ENCODE data around the gene CDR2. TPM values are rescaled to one million over a fixed set of nuclear protein-coding genes. Genes with fewer than 3 reads are reported as not detected.

Gene CDR2
- total RNA-seq, 1 donor from 2014 or later = 31.1 TPM

DNA sequence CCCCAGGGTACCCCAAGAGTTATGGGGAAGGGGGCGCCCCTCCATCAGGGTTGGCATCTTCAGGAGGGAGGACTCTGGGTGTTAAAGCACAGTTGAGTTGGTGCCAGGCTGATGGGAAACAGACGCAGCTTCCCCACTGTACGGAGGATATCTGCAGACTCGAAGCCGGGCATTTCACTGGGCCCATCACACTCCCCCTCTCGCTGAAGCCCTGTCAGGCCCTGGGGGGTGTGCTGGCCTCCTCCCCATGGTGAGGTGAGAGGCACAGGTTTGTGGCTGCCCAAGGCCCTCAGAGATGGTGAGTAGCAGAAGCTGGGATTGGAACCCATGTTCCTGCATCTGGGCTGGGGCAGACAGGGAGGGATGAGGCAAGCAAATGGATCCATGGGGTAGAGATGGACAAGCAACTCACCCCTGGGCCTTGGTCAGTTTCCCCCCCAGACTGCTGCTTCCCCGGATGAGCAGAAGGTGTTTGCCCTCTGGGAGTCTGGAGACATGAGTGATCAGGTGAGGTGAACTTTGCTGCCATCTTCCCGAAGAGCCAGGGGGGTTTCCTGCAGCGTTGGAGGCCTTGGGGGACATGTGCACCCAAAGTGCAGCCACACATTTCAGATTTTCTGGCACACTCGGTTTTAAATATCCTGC lies 46.2 kb downstream of the CDR2 start:
- intact Hi-C loops (cut with DNase I) = no loop called here
- DNase-seq (ENCODE audit: low spot score) = no peak

GRCh38 chr16:22327446-22327775 lies 47.0 kb downstream of the CDR2 start:
- no peak for ATAC-seq
- no peak for DNase-seq (ENCODE audit: low spot score)
- intact Hi-C loops (cut with DNase I) = no loop called here

More for the DNA sequence above, 46.2 kb downstream of the CDR2 start:
- no peak for ATAC-seq

DNA sequence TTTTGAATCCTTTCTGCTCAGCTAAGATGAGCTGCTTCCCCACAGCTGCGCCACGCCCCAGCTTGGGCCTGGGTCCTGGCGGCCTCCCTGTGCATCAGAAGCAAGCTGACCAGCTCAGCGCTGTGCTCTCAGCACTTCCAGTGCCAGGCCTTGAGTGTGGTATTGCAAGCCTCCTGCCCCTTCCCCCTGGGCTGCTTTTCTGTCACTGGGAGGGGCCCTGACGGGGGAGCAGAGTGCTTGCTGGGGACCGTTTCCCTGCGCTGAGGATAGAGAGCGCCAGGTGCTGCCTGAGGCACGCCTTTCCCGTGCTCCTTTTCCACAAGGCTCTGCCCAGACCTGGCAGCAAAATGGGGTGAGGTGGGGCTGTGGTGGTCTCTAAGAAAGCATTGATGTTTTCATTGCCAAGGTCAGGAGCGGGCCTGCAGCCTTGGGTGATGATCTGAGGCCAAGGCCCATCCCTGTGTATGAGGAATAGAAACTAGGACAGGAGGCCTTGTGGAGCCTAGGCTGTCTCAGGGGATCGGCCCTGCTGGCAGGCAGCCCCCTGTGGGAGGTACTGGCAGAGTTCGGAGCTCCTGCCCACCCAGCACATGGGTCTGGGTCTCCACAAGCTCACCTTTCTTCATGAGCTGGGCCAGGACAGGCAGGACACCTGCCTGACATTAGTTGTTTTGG lies 47.5 kb downstream of the CDR2 start:
- DNase-seq (ENCODE audit: low spot score) (no peak), ATAC-seq (no peak)
- intact Hi-C loops (cut with DNase I) = no loop called here

DNA sequence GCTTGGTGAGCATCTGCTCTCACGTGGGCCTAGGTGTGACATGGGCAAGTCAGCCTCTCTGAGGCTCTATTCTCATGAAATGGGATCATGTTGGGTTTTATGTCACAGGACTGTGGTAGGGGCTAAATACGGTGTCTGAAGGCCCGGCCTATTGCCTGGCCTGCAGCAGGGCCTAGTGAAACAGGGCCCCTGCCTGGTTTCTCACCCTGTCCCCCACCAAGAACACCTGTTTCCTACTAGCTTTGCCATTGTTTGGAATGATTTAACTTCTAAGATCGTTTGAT lies 48.1 kb downstream of the CDR2 start:
- ATAC-seq (no peak), DNase-seq (ENCODE audit: low spot score) (no peak)
- intact Hi-C loops (cut with DNase I) = no loop called here

DNA sequence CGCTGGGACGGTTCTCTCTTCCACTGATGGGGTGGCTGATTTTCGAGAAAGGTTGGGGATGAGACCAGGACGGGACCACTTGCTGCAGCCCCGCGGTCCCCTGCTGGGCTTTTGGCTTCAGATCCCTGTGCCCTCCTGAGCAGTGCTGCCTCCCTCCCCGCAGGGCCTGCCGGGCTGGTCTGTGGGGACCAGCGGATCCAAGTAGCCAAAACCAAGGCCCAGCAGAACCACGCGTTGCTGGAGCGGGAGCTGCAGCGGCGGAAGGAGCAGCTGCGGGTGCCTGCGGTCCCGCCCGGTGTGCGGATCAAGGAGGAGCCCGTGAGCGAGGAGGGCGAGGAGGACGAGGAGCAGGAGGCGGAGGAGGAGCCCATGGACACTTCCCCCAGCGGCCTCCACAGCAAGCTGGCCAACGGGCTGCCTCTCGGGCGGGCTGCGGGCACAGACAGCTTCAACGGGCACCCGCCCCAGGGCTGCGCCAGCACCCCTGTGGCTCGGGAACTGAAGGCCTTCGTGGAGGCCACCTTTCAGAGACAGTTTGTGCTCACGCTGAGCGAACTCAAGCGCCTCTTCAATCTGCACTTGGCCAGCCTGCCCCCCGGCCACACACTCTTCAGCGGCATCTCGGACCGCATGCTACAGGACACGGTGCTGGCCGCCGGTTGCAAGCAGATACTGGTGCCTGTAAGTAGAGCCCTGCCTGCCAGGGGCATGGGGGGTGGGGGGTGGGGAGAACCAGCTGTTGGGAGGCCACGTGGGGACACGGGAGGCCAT lies 48.6 kb downstream of the CDR2 start:
- no peak for DNase-seq (ENCODE audit: low spot score)
- no peak for ATAC-seq
- intact Hi-C loops (cut with DNase I) = no loop called here

DNA sequence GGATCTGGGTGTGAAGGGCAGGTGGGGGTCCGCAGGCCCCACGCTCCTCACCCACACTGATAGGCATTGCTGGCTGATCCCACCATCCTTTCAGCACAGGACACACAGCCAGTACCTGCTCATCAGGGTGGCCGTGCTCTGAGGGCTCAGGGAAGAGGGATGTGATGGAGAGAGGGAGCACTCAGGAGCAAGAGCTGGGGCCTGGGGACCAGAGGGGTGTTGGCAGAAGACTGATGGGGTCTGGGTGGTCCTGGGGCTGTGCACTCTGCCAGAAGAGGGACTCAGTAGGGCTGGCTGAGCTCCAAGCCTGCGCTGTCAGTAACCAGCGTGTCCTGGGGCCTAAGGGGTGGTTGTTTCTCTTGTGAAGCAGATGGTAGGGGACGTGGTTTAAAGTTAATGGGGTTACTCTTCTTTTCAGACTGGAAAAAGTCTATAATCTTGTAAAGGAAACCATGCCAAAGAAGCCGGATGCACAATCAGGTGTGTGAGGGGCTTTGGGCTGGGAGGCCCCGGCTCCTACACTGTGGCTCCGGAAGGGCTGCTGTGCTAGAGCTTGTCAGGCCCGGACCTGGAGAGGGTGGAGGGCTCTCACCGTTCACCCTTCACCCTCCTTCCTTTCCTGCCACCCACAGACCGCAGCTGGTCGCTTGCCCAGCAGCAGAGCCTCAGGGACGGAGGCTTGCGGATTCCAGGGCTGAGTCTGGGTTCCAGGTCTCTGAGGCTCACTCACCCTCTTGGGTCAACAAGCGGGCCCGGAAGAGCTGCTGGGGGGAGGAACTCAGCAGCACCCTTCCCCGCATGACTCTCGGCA lies 49.4 kb downstream of the CDR2 start:
- DNase-seq (ENCODE audit: low spot score) (no peak), ATAC-seq (no peak)
- intact Hi-C loops (cut with DNase I) = loop anchor here (5.0 kb wide), 1 partner anchor 1018 kb away; no protein-coding TSS in a partner anchor

DNA sequence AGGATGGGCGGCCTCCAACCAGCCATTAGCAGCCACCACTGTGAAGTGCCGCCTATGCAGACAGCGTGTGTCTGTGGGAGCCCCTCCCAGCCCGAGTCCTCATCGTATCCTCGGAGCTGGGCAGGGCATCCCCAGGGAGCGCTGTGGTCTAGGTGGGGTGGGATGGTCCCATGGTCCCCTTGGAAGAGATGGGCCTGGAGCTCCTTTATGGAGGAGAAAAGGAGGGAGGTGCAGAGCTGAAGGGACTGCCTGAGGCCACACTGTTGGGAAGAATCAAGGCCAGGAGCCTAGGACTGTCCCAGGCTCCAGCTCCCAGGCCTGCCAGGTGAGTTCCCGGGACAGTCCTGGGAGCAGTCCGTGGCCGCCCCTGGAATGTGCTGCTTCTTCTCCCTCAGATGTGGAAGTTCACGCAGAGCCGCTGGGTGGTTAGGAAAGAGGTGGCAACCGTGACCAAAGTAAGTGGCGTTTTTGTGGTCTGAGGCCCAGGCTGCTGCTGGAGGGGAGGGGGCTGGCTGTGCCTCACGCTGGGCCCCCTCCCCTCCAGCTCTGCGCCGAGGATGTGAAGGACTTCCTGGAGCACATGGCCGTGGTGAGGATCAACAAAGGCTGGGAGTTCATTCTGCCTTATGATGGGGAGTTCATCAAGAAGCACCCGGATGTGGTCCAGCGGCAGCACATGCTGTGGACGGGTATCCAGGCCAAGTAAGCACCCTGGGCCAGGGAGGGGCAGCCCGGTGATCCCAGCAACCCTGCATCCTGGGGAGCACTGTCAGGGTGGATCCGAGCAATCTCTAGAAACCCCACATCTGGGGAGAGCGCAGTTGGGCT lies 50.2 kb downstream of the CDR2 start:
- intact Hi-C loops (cut with DNase I) = loop anchor here (5.0 kb wide), 1 partner anchor 1017 kb away; no protein-coding TSS in a partner anchor
- ATAC-seq = no peak
- DNase-seq (ENCODE audit: low spot score) = no peak

- DNase-seq (ENCODE audit: low spot score) (no peak), ATAC-seq (no peak)
- intact Hi-C loops (cut with DNase I) = loop anchor here (5.0 kb wide), 1 partner anchor 1016 kb away; no protein-coding TSS in a partner anchor
These were observed 51.1 kb downstream of the CDR2 start for GRCh38 chr16:22323173-22323958.

- DNase-seq (ENCODE audit: low spot score) (no peak), ATAC-seq (no peak)
- intact Hi-C loops (cut with DNase I) = loop anchor here (5.0 kb wide), 1 partner anchor 1015 kb away; no protein-coding TSS in a partner anchor
These were observed 51.7 kb downstream of the CDR2 start for GRCh38 chr16:22322741-22323140.

DNA sequence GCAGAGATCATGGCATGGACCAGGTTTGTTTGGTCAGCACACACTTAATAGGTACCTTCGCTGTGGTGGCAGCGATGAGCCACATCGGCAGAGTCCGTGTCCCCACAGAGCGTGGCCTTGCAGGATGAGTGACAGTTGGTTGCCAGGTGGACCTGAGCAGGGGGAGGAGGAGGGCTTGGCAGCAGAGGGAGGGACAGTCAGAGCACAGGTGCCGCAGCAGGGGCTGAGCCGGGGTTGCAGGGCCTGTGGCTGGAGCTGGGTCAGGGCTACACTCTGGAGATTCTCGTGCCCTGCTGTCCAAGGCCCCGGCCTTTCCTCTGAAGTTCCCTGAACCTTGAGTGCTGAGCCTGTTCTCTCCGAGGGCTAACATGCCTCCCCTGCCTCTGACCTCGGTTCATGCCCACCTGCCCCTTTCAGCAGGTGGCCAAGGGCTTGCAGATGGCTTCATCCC lies 52.4 kb downstream of the CDR2 start:
- intact Hi-C loops (cut with DNase I) = loop anchor here (5.0 kb wide), 1 partner anchor 1015 kb away; no protein-coding TSS in a partner anchor
- no peak for DNase-seq (ENCODE audit: low spot score)
- ATAC-seq = no peak

- peak; percentile 80 for DNase-seq (ENCODE audit: low spot score)
- intact Hi-C loops (cut with DNase I) = loop anchor here (5.0 kb wide), 1 partner anchor 1014 kb away; no protein-coding TSS in a partner anchor
These were observed 52.9 kb downstream of the CDR2 start for GRCh38 chr16:22321340-22322001.

GRCh38 chr16:22320572-22321339 lies 53.7 kb downstream of the CDR2 start:
- ATAC-seq = no peak
- DNase-seq (ENCODE audit: low spot score) = no peak
- intact Hi-C loops (cut with DNase I) = loop anchor here (5.0 kb wide), 1 partner anchor 1013 kb away; no protein-coding TSS in a partner anchor

More at GRCh38 chr16:22321340-22322001, 52.9 kb downstream of the CDR2 start:
- ATAC-seq = peak; percentile 77

DNA sequence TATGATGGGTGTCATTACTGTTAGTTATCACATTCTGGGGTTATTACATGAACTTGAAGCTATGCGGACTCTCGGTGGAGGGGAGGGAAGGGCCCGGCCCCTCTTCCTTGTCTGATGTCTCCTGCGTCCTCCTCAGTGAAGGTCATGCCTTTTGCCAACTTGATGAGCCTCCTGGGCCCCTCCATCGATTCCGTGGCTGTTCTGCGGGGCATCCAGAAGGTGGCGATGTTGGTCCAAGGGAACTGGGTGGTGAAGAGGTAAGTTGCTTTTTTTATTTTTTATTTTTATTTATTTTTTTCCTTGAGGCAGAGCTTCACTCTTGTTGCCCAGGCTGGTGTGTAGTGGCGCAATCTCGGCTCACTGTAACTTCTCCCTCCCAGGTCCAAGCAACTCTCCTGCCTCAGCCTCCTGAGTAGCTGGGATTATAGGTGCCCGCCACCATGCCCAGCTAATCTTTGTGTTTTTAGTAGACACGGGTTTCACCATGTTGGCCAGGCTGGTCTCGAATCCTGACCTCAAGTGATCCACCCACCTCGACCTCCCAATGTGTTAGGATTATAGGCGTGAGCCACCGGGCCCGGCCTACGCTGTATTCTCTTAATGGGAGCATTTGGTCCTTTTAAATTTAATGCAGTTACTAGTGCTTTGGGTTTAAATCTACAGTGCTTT lies 55.6 kb downstream of the CDR2 start:
- DNase-seq (ENCODE audit: low spot score) = no peak

GRCh38 chr16:22317625-22318024 lies 56.8 kb downstream of the CDR2 start:
- peak; percentile 18 for DNase-seq (ENCODE audit: low spot score)
- intact Hi-C loops (cut with DNase I) = no loop called here

More for the DNA sequence above, 55.6 kb downstream of the CDR2 start:
- intact Hi-C loops (cut with DNase I) = no loop called here
- no peak for ATAC-seq

GRCh38 chr16:22317001-22317530 lies 57.4 kb downstream of the CDR2 start:
- intact Hi-C loops (cut with DNase I) = no loop called here
- ATAC-seq (no peak), DNase-seq (ENCODE audit: low spot score) (peak; percentile 55)

More at GRCh38 chr16:22317625-22318024, 56.8 kb downstream of the CDR2 start:
- ATAC-seq = no peak

All from sciatic nerve (tissue), 2 donors.